HepG2 (cell line): ENCODE measurements around the gene SRSF2. TPM values are rescaled to one million over a fixed set of nuclear protein-coding genes. Genes with fewer than 3 reads are reported as not detected.

Source experiments
- AGO1 ChIP-seq: fragments of 200-400 bp; formaldehyde crosslinking; IDR thresholded peaks from 2 replicates; pipeline ENCODE4 v1.6.1; 2017; ENCODE audit warnings: mild to moderate bottlenecking, low read depth, low read length, moderate library complexity; ENCODE audit not compliant: poor library complexity, severe bottlenecking
- CENPT ChIP-seq: sonication (generic); formaldehyde crosslinking; IDR thresholded peaks from 2 replicates; pipeline ENCODE4 v1.8.0; 2022; ENCODE audit warnings: low read depth, mild to moderate bottlenecking, moderate library complexity, missing genetic modification reagents
- EHMT2 ChIP-seq: fragments of 200-600 bp; sonication (generic); IDR thresholded peaks from 2 replicates; pipeline ENCODE4 v1.7.0; 2017; ENCODE audit warnings: antibody characterized with exemption, low read depth, low read length, borderline replicate concordance
- MAZ ChIP-seq, 2 experiments: sonication (generic) in 1 of 2; formaldehyde crosslinking in 1 of 2; IDR thresholded peaks; 2 replicates each; pipeline versions ENCODE4 v1.5.0 to v1.6.1; 2012 to 2020; ENCODE audit warnings: low read depth in 2 of 2, mild to moderate bottlenecking in 2 of 2, borderline replicate concordance in 1 of 2, improper control_type of control experiment in 1 of 2, low read length in 1 of 2, missing genetic modification reagents in 1 of 2, moderate library complexity in 1 of 2
- MXD4 ChIP-seq: IDR thresholded peaks from 2 replicates; pipeline ENCODE4 v1.6.1; 2016; ENCODE audit warnings: mild to moderate bottlenecking, missing biosample characterization, missing genetic modification reagents
- NFKB2 ChIP-seq: sonication (generic); formaldehyde crosslinking; IDR thresholded peaks from 2 replicates; pipeline ENCODE4 v1.4.0; 2020; ENCODE audit warnings: missing genetic modification reagents, borderline replicate concordance
- NFYB ChIP-seq: sonication (generic); formaldehyde crosslinking; IDR thresholded peaks from 2 replicates; pipeline ENCODE4 v1.4.0; 2020; ENCODE audit warnings: missing genetic modification reagents
- NFYC ChIP-seq: IDR thresholded peaks from 2 replicates; pipeline ENCODE4 v1.6.1; 2016; ENCODE audit warnings: missing genetic modification reagents, missing compliant biosample characterization
- PCBP1 ChIP-seq: fragments of 200-400 bp; formaldehyde crosslinking; IDR thresholded peaks from 2 replicates; pipeline ENCODE4 v1.6.1; 2017; ENCODE audit warnings: mild to moderate bottlenecking, low read depth, low read length, borderline replicate concordance
- PITX1 ChIP-seq: sonication (generic); formaldehyde crosslinking; IDR thresholded peaks from 2 replicates; pipeline ENCODE4 v1.5.1; 2020; ENCODE audit warnings: mild to moderate bottlenecking, missing genetic modification reagents
- POLR2AphosphoS2 ChIP-seq: IDR thresholded peaks from 2 replicates; pipeline ENCODE4 v1.6.1; 2011; ENCODE audit warnings: low read depth, low read length, improper control_type of control experiment
- RFX5 ChIP-seq: IDR thresholded peaks from 2 replicates; pipeline ENCODE4 v1.6.1; 2011; ENCODE audit warnings: low read depth, low read length, improper control_type of control experiment
- SNAPC2 ChIP-seq: sonication (generic); formaldehyde crosslinking; IDR thresholded peaks from 2 replicates; pipeline ENCODE4 v1.8.1; 2022; ENCODE audit warnings: mild to moderate bottlenecking, missing genetic modification reagents
- THAP11 ChIP-seq: IDR thresholded peaks from 2 replicates; pipeline ENCODE4 v1.6.1; 2016; ENCODE audit warnings: missing biosample characterization, missing genetic modification reagents
- TP53 ChIP-seq: sonication (generic); formaldehyde crosslinking; conservative IDR thresholded peaks from 2 replicates; pipeline ENCODE4 v1.4.0; 2020; ENCODE audit warnings: missing genetic modification reagents
- ZNF143 ChIP-seq: sonication (generic); formaldehyde crosslinking; IDR thresholded peaks from 2 replicates; pipeline ENCODE4 v1.4.0; 2020; ENCODE audit warnings: missing genetic modification reagents
- ZNF383 ChIP-seq: sonication (generic); formaldehyde crosslinking; IDR thresholded peaks from 2 replicates; pipeline ENCODE4 v1.4.0; 2020; ENCODE audit warnings: missing genetic modification reagents, mild to moderate bottlenecking, borderline replicate concordance
- ZNF431 ChIP-seq: sonication (generic); formaldehyde crosslinking; IDR thresholded peaks from 2 replicates; pipeline ENCODE4 v1.9.0; 2022; ENCODE audit warnings: missing genetic modification reagents, low read depth, mild to moderate bottlenecking, borderline replicate concordance
- ZNF446 ChIP-seq: sonication (generic); formaldehyde crosslinking; IDR thresholded peaks from 2 replicates; pipeline ENCODE4 v1.5.0; 2020; ENCODE audit warnings: mild to moderate bottlenecking, missing genetic modification reagents
- ZNF468 ChIP-seq: sonication (generic); formaldehyde crosslinking; IDR thresholded peaks from 2 replicates; pipeline ENCODE4 v1.8.0; 2022; ENCODE audit warnings: mild to moderate bottlenecking, moderate library complexity, missing genetic modification reagents
- ZNF543 ChIP-seq: sonication (generic); formaldehyde crosslinking; IDR thresholded peaks from 2 replicates; pipeline ENCODE4 v1.4.0; 2020; ENCODE audit warnings: mild to moderate bottlenecking, missing genetic modification reagents
- ZNF562 ChIP-seq: sonication (generic); formaldehyde crosslinking; IDR thresholded peaks from 2 replicates; pipeline ENCODE4 v1.8.0; 2022; ENCODE audit warnings: missing genetic modification reagents, borderline replicate concordance
- ZNF672 ChIP-seq: sonication (generic); formaldehyde crosslinking; IDR thresholded peaks from 2 replicates; pipeline ENCODE4 v1.8.1; 2022; ENCODE audit warnings: missing genetic modification reagents
- polyA plus RNA-seq, 8 experiments: library from polyadenylated mRNA; depleted of rRNA in 3 of 8; stranded (reverse) in 7 of 8; unstranded in 1 of 8; fragments of >200 nt; fragmentation: Illumina TruSeq in 4 of 8; extraction: Trizol in 4 of 8; gene quantifications; 2 replicates each; pipeline versions ENCODE4 v1.2.1 to v1.2.3, GENCODE V29; 2011 to 2016; ENCODE audit warnings: low read depth in 4 of 8, missing spikeins in 1 of 8, mixed read lengths in 1 of 8; ENCODE audit not compliant: insufficient read depth in 1 of 8
- total RNA-seq, 5 experiments: library from RNA; depleted of rRNA; stranded (reverse); fragments of >200 nt; fragmentation: Illumina TruSeq; extraction: Trizol; gene quantifications; 2 replicates each; pipeline ENCODE4 v1.2.3, GENCODE V29; 2016; ENCODE audit warnings: low read depth in 1 of 5
- TF ChIP-seq, protein P1 (sequence below): sonication (generic); formaldehyde crosslinking; IDR thresholded peaks from 2 replicates; pipeline ENCODE4 v1.8.1; 2023; ENCODE audit warnings: mild to moderate bottlenecking, missing genetic modification reagents
- TF ChIP-seq, protein P2 (sequence below): sonication (generic); formaldehyde crosslinking; IDR thresholded peaks from 2 replicates; pipeline ENCODE4 v1.5.0; 2020; ENCODE audit warnings: missing genetic modification reagents
- TF ChIP-seq, protein P3 (sequence below): sonication (generic); formaldehyde crosslinking; IDR thresholded peaks from 2 replicates; pipeline ENCODE4 v1.4.0; 2020; ENCODE audit warnings: missing genetic modification reagents
- TF ChIP-seq, protein P4 (sequence below): sonication (generic); formaldehyde crosslinking; IDR thresholded peaks from 2 replicates; pipeline ENCODE4 v1.8.0; 2022; ENCODE audit warnings: missing genetic modification reagents, mild to moderate bottlenecking, borderline replicate concordance

The SRSF2 gene
- total and polyA plus RNA-seq, 2 of the 13 experiments (the other 11 are each of a cell fraction or from before 2014, with no cell fraction given): 306 to 319 TPM

DNA sequence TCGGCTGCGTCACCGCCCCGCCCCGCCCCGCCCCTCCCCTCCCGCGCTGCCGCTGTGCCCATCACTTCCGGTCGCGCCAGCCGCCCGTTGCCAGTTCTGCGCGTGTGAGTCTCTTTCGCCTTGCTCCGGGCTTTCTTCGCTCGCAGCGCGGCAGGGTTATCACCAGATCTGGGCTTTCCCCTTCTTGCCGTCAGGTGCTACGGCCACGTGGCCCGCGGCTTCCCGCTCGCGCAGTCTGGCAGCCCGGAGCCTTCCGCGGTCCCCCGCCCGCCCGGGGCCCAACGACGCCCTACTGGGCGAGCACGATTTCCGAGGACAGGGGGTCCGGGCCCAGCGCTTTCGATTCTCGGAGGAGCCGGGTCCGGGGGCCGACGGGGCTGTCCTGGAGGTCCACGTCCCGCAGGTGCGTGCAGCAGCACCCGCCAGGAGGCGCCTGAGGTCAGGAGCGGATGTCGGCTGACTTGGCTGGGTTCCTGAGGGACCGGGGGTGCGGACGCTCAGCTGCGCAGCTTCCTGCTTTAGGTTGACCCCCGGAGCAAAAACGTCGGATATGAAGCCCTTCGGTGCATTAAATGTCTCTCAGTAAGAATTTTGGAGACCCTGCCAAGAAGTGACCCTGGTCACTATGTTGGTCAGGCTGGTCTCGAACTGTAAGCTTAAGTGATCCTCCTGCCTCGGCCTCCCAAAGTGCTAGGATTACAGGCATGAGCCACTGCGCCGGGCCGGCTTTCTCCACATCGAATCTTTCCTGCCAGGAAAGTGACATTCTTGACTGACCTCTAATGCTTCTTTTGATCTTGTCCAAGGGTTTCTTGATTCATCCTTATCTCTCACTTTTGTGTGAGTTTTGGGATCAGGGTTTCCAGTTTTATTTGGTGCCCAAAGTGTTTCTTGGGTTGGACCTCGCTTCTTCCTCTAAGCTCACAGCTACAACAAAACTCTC is 10.1 kb downstream of the SRSF2 start, which contains the start of gene METTL23 (continued):
- TF ChIP-seq SNAPC2 (CRISPR knock-in tag): no peak
- peak; percentile 24; the same call in 1 of the 2 replicates for TF ChIP-seq TP53
- TF ChIP-seq CENPT (CRISPR knock-in tag): no peak
- TF ChIP-seq, protein P1, sequence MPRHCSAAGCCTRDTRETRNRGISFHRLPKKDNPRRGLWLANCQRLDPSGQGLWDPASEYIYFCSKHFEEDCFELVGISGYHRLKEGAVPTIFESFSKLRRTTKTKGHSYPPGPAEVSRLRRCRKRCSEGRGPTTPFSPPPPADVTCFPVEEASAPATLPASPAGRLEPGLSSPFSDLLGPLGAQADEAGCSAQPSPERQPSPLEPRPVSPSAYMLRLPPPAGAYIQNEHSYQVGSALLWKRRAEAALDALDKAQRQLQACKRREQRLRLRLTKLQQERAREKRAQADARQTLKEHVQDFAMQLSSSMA: peak; percentile 98
- TF ChIP-seq ZNF543: no peak
- TF ChIP-seq ZNF672 (CRISPR knock-in tag): peak; percentile 84; the same call in 1 of the 2 replicates
- TF ChIP-seq, protein P2, sequence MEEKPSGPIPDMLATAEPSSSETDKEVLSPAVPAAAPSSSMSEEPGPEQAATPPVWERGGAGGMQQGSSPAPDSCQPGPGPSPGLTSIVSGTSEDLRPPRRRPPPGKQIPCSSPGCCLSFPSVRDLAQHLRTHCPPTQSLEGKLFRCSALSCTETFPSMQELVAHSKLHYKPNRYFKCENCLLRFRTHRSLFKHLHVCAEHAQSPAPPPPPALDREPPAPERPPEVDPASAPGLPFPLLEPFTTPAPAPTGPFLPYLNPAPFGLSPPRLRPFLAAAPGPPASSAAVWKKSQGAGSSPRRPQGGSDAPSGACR (CRISPR knock-in tag): no peak
- TF ChIP-seq, protein P3, sequence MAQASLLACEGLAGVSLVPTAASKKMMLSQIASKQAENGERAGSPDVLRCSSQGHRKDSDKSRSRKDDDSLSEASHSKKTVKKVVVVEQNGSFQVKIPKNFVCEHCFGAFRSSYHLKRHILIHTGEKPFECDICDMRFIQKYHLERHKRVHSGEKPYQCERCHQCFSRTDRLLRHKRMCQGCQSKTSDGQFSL: no peak
- TF ChIP-seq ZNF383 (CRISPR knock-in tag): no peak; the same call in 1 of the 2 replicates
- TF ChIP-seq, protein P4, sequence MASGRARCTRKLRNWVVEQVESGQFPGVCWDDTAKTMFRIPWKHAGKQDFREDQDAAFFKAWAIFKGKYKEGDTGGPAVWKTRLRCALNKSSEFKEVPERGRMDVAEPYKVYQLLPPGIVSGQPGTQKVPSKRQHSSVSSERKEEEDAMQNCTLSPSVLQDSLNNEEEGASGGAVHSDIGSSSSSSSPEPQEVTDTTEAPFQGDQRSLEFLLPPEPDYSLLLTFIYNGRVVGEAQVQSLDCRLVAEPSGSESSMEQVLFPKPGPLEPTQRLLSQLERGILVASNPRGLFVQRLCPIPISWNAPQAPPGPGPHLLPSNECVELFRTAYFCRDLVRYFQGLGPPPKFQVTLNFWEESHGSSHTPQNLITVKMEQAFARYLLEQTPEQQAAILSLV (CRISPR knock-in tag): peak; percentile 5; the same call in 1 of the 2 replicates
- TF ChIP-seq PCBP1: no peak
- peak; percentile 15; the same call in 1 of the 2 replicates for TF ChIP-seq THAP11 (CRISPR knock-in tag)
- TF ChIP-seq ZNF468 (CRISPR knock-in tag): no peak; the same call in 1 of the 2 replicates
- TF ChIP-seq ZNF446 (CRISPR knock-in tag): 0 out of 2 replicates have a peak, but pooled peaks have one; percentile 26
- no peak for TF ChIP-seq EHMT2
- no peak for TF ChIP-seq ZNF431 (CRISPR knock-in tag)
- no peak for TF ChIP-seq MAZ (IDR thresholded peaks at IDR 0.05; ENCODE audit: borderline replicate concordance, low read depth, low read length)
- TF ChIP-seq MAZ (CRISPR knock-in tag; IDR thresholded peaks at IDR 0.05; ENCODE audit: low read depth): peak; percentile 5; the same call in 1 of the 2 replicates
- no peak; the same call in 1 of the 2 replicates for TF ChIP-seq ZNF143 (CRISPR knock-in tag)
- 0 out of 2 replicates have a peak, but pooled peaks have one; percentile 47 for TF ChIP-seq POLR2AphosphoS2
- TF ChIP-seq ZNF562 (CRISPR knock-in tag): no peak; the same call in 1 of the 2 replicates
- TF ChIP-seq MXD4 (CRISPR knock-in tag): peak; percentile 66; the same call in 1 of the 2 replicates
- peak; percentile 51 for TF ChIP-seq AGO1
- no peak for TF ChIP-seq NFYC (CRISPR knock-in tag)
- no peak for TF ChIP-seq NFYB (CRISPR knock-in tag)
- no peak; the same call in 1 of the 2 replicates for TF ChIP-seq PITX1 (CRISPR knock-in tag)
- peak; percentile 66; the same call in 1 of the 2 replicates for TF ChIP-seq NFKB2 (CRISPR knock-in tag)
- TF ChIP-seq RFX5: no peak
